GM19468 (cell line): Measurements from ENCODE around the gene KCNQ2.

Experiments
- ATAC-seq: cut with Tn5 transposase; IDR thresholded peaks from one replicate; pipeline ENCODE4 v1.9.1; 2021; ENCODE audit warnings: mild to moderate bottlenecking, moderate library complexity, moderate number of reproducible peaks; ENCODE audit not compliant: unreplicated experiment; ENCODE audit errors: extremely low read depth

Gene KCNQ2

GRCh38 chr20:63409066-63409833 lies 63.2 kb downstream of the KCNQ2 start:
- no peak for ATAC-seq

DNA sequence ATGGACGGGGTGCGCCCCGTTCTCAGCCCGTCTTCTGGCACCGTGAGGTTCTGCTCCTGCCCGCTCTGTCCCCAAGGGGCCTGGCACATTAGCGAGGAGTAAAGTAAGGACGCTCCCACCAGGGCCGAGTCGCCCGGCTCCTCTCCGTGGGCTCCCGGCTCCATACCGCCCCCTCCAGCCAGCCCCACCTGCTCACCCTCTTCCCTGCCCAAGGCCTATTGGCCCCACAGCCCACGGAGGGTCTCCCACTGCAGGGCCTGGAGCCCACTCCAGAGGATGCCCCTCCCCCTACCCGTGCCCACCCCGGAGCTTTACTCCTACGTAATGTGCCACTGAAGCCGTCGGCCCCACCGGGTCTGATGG lies 63.8 kb downstream of the KCNQ2 start:
- ATAC-seq = no peak

GRCh38 chr20:63407928-63408683 lies 64.3 kb downstream of the KCNQ2 start:
- ATAC-seq = no peak

DNA sequence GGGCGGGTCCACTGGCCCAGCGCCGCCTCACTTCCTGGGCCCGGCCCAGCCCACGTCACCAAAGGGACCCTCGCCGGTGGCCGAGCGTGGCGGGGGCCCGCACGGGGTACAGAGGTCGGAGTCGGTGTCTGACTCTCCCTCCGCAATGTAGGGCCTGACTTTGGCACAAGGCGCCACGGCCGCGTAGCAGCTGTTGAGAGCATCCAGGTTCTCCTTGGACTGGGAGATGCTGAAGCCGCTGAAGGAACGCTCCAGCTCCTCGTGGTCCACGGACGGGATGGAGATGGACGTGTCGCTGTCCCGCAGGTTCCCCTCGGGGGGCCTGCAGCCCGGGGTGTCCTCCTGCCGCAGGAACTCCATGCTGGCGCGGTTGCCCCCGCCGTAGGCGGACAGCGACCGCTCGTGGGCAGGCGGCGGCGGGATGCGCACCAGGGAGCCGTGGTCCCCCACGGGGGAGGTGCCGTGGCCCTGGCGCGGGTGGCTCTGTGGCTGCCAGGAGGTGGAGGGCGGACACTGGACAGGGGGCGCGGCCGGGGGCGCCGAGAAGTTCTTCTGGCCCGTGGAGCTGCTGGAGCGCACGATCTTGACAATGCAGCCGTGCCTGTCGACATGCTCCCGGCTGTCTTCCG lies 65.7 kb downstream of the KCNQ2 start:
- no peak for ATAC-seq

- ATAC-seq = no peak
These were observed 66.4 kb downstream of the KCNQ2 start for GRCh38 chr20:63406011-63406410.

- no peak for ATAC-seq
These were observed 67.2 kb downstream of the KCNQ2 start for GRCh38 chr20:63405102-63405730.

DNA sequence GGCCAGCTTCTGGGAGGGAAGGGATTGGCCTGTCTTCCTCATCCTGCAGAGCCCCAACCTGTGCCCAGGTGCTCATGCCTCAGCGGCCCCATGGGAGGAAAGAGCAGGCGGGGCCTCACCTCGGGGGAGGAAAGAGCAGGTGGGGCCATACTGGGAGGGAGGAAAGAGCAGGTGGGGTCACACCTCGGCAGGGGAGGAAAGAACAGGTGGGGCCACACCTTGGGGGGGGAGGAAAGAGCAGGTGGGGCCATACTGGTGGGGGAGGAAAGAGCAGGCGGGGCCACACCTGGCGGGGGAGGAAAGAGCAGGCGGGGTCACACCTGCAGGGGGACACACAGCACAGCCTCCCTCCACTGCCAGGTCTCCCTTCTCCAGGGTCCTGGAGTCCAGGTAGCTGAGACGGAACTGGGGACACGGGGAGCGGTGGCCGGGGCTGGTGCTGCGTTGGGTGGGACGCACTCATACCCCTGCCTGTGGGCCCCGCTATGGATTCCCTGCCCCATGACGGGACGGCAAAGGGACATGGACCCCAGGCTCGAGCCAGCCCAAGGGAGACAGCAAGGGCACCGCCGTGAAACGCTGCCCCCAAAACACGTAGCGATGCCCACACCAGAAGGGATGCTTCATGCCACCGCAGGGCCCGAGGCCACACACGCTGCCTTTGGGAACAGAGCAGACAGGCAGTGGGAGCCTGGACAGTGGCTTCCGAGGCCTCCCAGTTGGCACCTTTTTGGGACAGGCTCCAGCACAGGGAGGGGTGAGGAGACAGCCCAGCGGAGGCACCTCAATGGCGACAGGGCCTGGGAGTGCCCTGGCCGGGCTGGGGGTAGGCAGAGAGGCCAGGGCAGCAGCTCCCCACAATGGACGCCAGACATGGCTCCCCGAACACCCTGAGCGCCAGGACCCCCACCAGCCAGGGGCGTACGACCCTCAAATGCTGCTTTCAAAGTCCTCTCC lies 68.0 kb downstream of the KCNQ2 start:
- ATAC-seq = no peak

GRCh38 chr20:63403403-63404105 lies 68.9 kb downstream of the KCNQ2 start:
- no peak for ATAC-seq

- no peak for ATAC-seq
These were observed 69.6 kb downstream of the KCNQ2 start for GRCh38 chr20:63402860-63403220.

DNA sequence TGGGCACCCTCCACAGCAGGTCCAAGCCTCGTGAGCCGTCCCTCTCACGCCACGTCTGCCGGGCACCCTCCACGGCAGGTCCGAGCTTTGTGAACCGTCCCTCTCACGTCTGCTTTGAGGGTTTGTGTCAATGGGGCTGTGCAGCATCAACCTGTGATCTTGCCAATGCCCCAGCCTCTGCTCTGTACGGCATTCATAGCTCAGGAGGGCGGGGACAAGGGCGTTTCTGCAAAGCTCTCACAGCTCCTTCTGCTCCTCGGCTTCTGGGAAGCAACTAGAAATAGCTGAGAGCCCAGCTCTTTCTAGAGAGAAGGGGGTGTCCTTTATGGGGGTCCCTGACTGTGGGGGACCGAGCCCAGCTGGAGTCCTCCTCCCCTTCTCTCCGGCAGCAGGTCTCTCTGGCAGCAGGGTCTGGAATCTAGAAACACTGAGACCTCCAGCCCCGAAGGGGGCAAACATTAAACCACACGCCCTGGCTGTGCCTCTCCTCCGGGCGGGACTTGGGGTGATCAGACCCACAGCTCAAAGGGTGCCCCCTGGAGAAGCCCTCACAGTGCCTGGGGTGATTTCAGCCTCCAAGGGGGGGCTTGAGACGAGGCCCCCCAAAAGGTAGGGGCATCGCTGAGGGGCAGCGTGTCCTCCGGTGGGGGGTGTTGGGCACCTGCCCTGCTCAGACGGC lies 70.1 kb downstream of the KCNQ2 start:
- no peak for ATAC-seq

- no peak for ATAC-seq
These were observed 70.9 kb downstream of the KCNQ2 start for GRCh38 chr20:63401384-63402110.

DNA sequence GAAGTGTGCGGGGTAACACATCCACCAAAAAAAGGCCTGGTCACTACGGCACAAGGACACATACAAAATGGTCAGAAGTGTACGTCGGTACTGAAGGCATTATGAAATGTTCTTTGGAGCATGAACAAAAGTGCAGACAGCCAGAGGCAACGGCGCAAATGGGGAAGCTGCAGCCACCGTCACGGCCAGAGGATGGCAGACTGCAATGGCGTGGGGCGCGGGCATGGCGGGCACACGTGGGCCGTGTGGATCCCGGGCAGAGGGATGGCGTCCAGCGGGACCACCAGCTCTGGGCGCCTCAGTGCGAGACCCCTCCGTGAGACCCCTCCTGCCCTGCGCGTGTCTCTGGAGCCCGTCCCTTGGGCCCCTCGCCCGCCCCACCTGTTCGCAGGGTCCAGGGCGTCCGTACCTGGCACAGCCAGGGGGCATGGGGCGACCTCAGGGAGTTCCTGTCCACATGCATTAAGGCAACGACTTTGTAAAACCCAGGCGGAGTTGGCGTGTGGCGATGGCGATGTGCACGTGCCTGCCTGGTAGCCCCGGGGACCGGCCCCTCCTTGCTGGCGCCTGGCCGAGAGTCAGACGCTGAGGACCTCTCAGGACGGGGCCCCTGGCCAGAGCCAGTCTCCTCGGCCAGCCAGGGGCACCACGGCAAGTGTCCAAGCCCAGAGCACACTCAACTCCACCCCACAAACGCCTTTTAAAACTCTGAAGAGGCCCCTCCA lies 71.8 kb downstream of the KCNQ2 start:
- ATAC-seq = no peak

DNA sequence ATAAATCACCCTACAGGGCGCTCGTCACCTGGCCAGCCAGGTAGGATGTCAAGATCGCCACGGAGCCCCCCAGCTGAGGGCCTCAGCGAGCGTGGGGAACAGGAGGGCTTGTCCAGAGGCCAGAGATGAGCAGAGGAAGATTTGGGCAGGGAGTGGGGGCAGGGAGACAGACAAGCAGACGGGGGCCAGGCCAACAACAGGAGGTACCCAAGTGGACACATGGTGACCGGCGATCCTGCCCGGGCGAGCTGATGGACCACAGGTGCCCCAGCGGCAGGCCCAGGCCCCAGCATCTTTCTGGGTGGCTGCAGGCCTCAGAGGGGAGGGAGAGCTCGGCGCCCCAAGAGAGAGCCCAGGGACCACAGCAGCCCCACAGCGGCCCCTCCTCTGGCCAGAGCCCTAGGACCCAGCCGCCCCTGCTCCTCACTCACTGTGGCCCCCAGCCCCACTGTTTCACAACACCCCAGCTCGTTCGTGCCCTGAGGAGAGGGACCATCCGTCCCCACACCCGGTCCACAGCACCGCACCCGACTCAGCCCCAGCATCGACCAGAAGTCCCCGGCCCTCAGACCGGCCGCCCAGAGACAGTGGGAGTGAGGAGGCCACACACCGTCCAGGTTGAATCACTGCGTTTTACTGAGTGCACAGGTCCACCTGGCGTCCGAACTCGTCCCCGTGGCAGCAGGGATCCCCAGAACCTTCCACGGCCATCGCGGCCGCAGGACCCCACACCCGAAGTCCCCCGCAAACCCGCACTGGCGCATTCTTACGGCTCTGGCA lies 72.7 kb downstream of the KCNQ2 start:
- no peak for ATAC-seq

DNA sequence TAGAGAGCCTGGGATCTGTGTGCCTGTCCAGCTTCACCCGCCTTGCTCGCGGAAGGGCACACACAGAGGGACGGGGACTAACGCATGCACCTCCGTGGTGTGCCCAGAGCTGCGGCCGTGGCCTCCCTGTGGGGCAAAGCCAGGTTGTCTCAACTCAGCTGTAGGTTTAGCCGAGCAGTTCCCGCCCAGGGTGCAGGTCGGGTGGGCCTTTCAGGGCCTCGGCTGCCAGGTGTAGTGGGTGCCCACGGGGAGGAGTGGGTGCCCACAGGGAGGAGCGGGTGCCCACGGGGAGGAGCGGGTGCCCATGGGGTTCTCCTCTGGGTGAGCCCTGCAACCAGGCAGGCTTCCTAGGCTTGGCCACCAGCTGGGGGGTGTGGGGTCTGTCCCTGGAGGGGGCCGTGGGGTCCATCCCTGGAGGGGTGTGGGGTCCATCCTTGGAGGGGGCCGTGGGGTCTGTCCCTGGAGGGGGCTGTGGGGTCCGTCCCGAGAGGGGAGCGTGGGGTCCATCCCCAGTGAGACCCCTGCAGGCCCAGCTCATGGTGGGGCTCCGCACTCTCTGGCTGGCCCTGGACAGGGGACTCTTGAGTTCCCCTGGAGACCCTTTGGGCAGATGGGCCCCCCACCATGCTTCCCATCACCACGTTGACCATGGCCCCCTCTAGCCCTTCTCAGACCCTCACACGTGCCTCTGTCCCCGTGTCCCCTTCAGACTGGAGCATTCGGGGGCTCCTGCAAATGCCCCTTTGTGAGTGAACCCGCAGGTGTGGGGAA lies 73.5 kb downstream of the KCNQ2 start:
- no peak for ATAC-seq

GRCh38 chr20:63397946-63398450 lies 74.5 kb downstream of the KCNQ2 start:
- ATAC-seq = no peak
